ENCODE results near the gene DDX24. TPM values are rescaled to one million over a fixed set of nuclear protein-coding genes. Genes with fewer than 3 reads are reported as not detected.

The DDX24 gene
- total and polyA plus RNA-seq, 4 donors = 142 to 263 (median 251) TPM

DNA sequence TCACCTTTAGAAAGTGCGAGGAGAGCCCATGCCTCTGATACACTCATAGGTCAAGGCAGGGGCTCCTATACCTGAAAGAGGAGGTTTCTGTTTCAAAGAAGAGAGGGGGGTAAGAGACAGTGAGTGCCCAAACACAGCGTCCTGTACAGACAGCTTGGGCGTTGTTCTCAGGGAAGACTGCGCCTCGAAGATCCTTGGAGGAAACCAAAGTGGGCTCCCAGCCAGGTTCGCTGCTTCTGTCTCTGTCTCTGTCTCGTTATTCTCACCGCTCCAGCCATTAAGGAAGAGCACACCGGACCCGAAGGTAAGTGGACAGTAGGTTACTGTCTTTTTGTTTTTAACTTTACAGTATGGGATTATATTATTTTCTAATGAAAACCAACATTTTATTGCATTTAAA is 23.7 kb upstream of the DDX24 start:
- 58% methylated on average over 4 of the region's 10 CpGs for WGBS (ENCODE audit: insufficient coverage)
- Histone ChIP-seq H3K4me3 (ENCODE audit: low read depth, low read length) (no peak overlapping the region), H3K36me3 (ENCODE audit: control insufficient read depth, insufficient read depth, low read length) (peaks cover 18% of the 10 kb centered on the region), H3K27me3 (ENCODE audit: control insufficient read depth, insufficient read depth, low read length) (no peaks in the 10 kb centered on the region), H3K4me1 (ENCODE audit: control insufficient read depth, insufficient read depth, low read length) (peaks cover 34% of the 10 kb centered on the region), H3K9me3 (ENCODE audit: control insufficient read depth, insufficient read depth, low read length) (no peaks in the 10 kb centered on the region), H3K27ac (ENCODE audit: low read depth, low read length) (no peak overlapping the region)
- DNase-seq (ENCODE audit: low read depth in 4 of 6, low spot score in 6 of 6) = no peak

DNA sequence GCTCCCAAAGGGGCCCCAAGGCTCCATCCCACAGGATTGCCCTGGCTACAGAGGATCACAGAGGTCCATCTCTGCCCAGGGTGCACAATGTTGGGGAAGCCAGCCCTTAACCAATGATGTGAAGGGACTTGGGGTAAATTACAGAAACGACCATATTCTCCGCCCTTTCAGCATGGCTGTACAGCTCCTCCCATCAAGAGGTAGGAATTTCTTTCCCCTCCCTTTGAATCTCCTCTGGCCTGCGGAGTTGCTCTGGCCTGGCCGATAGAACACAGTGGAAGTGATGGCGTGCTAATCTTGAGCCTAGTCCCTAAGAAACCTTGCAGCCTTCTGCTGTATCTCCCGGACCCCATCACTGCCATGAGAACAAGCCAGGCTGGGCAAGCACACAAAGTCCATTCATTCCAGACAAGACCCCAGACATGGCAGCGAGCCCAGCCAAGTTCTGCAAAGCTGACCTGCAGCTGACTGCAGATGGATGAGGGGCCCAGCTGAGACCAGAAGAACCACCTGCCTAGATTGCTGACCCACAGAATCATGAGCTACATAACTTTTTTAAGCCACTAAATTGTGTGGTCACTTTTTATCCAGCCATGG is 22.6 kb upstream of the DDX24 start:
- WGBS (ENCODE audit: insufficient coverage) = 56% methylated on average over 4 of the region's 7 CpGs
- H3K36me3 ChIP-seq (ENCODE audit: control insufficient read depth, insufficient read depth, low read length) = peaks cover 23% of the 10 kb centered on the region
- peak in 4 of 6 donors; percentile 68 to 88 (median 78) for DNase-seq (ENCODE audit: low read depth in 4 of 6, low spot score in 6 of 6)
- no peaks in the 10 kb centered on the region for H3K27me3 ChIP-seq (ENCODE audit: control insufficient read depth, insufficient read depth, low read length)
- H3K9me3 ChIP-seq (ENCODE audit: control insufficient read depth, insufficient read depth, low read length) = no peaks in the 10 kb centered on the region
- no peak overlapping the region for H3K4me3 ChIP-seq (ENCODE audit: low read depth, low read length)
- H3K27ac ChIP-seq (ENCODE audit: low read depth, low read length) = peak overlapping the region; percentile 71
- peaks cover 30% of the 10 kb centered on the region for H3K4me1 ChIP-seq (ENCODE audit: control insufficient read depth, insufficient read depth, low read length)

DNA sequence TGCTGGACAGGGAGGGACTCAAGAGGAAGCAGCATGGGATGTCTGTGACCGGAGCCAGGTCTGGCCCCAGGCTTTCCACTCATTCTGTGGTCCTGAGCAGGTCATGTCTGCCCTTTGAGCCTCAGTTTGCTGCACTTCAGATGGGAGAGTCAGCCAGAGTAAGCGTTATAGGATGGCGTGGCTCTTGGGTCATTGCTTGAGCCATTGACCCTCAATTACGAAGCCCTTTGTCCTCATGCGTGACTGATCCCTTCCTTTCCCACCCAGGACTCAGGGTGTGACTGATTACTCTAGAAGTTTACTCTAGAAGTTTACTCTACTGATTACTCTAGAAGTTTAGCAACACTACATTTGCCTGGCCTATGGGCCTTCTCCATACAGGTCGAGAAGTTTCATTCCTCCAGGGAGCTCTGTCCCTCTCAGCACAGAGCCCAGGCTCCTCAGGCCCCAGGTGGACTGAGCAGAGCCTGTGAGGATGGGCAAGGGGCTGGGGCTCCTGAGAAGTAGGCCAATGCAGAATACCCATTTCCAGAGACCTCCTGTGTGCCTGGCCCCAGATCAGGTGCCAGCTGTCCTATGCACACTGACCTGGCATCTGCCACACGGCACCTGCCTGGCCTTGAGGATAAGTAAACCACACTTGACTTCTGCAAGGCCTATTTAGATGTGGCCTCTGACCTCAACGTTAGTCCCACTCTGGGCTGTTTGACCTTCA is 21.9 kb upstream of the DDX24 start:
- Histone ChIP-seq H3K36me3 (ENCODE audit: control insufficient read depth, insufficient read depth, low read length) (peaks cover 28% of the 10 kb centered on the region), H3K4me3 (ENCODE audit: low read depth, low read length) (no peak overlapping the region), H3K9me3 (ENCODE audit: control insufficient read depth, insufficient read depth, low read length) (no peaks in the 10 kb centered on the region), H3K27ac (ENCODE audit: low read depth, low read length) (peak overlapping the region; percentile 71), H3K27me3 (ENCODE audit: control insufficient read depth, insufficient read depth, low read length) (no peaks in the 10 kb centered on the region), H3K4me1 (ENCODE audit: control insufficient read depth, insufficient read depth, low read length) (peaks cover 30% of the 10 kb centered on the region)
- no peak for DNase-seq (ENCODE audit: low read depth in 4 of 6, low spot score in 6 of 6)
- WGBS (ENCODE audit: insufficient coverage) = 78% methylated on average over 8 of the region's 8 CpGs

GRCh38 chr14:94101748-94102147 is 20.7 kb upstream of the DDX24 start:
- DNase-seq (ENCODE audit: low read depth in 4 of 6, low spot score in 6 of 6) = no peak
- H3K4me3 ChIP-seq (ENCODE audit: low read depth, low read length) = no peak overlapping the region
- peaks cover 30% of the 10 kb centered on the region for H3K4me1 ChIP-seq (ENCODE audit: control insufficient read depth, insufficient read depth, low read length)
- peaks cover 33% of the 10 kb centered on the region for H3K36me3 ChIP-seq (ENCODE audit: control insufficient read depth, insufficient read depth, low read length)
- WGBS (ENCODE audit: insufficient coverage) = 65% methylated on average over 7 of the region's 10 CpGs
- no peak overlapping the region for H3K27ac ChIP-seq (ENCODE audit: low read depth, low read length)
- no peaks in the 10 kb centered on the region for H3K9me3 ChIP-seq (ENCODE audit: control insufficient read depth, insufficient read depth, low read length)
- no peaks in the 10 kb centered on the region for H3K27me3 ChIP-seq (ENCODE audit: control insufficient read depth, insufficient read depth, low read length)

DNA sequence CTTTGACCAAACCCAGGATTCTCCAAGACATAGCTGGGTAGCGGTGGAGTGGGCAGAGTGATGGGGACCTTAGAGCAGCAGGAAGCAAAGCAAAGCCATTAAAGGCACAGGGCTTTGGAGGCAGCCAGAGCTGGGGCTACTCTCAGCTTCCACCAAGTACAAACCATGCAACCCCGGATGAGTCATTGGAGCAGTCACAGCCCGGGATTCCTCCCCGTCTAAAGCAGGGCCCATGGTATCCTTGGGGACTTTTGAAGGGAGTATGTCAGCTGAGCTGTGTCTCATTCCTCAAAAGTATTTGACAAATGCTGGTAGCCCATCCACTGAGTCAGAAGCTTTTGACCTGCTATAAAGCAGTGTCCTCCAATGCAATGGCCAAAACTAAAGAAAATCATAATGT is 19.8 kb upstream of the DDX24 start:
- Histone ChIP-seq H3K4me3 (ENCODE audit: low read depth, low read length) (no peak overlapping the region), H3K4me1 (ENCODE audit: control insufficient read depth, insufficient read depth, low read length) (peaks cover 30% of the 10 kb centered on the region), H3K27ac (ENCODE audit: low read depth, low read length) (no peak overlapping the region), H3K27me3 (ENCODE audit: control insufficient read depth, insufficient read depth, low read length) (no peaks in the 10 kb centered on the region), H3K36me3 (ENCODE audit: control insufficient read depth, insufficient read depth, low read length) (peaks cover 33% of the 10 kb centered on the region), H3K9me3 (ENCODE audit: control insufficient read depth, insufficient read depth, low read length) (no peaks in the 10 kb centered on the region)
- no peak for DNase-seq (ENCODE audit: low read depth in 4 of 6, low spot score in 6 of 6)
- 53% methylated on average over 3 of the region's 4 CpGs for WGBS (ENCODE audit: insufficient coverage)

DNA sequence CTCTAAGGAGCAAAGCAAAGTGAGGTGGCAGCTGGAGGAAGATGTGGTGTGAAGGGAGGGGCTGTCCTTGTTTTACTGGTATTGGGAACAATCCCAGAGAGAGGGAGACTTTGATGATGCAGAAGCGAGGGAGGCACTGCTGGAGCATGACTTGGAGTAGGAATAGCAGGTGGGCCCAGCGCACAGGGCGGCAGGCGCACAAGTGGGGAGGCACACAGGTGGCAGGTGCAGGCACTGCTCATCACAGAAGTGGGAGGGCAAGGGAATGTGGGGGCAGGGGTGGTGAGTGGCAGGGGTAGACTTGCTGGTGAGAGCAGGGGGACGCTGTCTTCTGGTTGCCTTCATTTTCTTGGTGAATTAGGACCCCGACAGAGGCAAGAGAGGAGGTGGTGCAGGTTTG is 18.0 kb upstream of the DDX24 start:
- 63% methylated on average over 6 of the region's 6 CpGs for WGBS (ENCODE audit: insufficient coverage)
- peaks cover 33% of the 10 kb centered on the region for H3K36me3 ChIP-seq (ENCODE audit: control insufficient read depth, insufficient read depth, low read length)
- no peaks in the 10 kb centered on the region for H3K27me3 ChIP-seq (ENCODE audit: control insufficient read depth, insufficient read depth, low read length)
- no peak for DNase-seq (ENCODE audit: low read depth in 4 of 6, low spot score in 6 of 6)
- H3K4me3 ChIP-seq (ENCODE audit: low read depth, low read length) = no peak overlapping the region
- H3K27ac ChIP-seq (ENCODE audit: low read depth, low read length) = no peak overlapping the region
- peaks cover 26% of the 10 kb centered on the region for H3K4me1 ChIP-seq (ENCODE audit: control insufficient read depth, insufficient read depth, low read length)
- H3K9me3 ChIP-seq (ENCODE audit: control insufficient read depth, insufficient read depth, low read length) = no peaks in the 10 kb centered on the region

DNA sequence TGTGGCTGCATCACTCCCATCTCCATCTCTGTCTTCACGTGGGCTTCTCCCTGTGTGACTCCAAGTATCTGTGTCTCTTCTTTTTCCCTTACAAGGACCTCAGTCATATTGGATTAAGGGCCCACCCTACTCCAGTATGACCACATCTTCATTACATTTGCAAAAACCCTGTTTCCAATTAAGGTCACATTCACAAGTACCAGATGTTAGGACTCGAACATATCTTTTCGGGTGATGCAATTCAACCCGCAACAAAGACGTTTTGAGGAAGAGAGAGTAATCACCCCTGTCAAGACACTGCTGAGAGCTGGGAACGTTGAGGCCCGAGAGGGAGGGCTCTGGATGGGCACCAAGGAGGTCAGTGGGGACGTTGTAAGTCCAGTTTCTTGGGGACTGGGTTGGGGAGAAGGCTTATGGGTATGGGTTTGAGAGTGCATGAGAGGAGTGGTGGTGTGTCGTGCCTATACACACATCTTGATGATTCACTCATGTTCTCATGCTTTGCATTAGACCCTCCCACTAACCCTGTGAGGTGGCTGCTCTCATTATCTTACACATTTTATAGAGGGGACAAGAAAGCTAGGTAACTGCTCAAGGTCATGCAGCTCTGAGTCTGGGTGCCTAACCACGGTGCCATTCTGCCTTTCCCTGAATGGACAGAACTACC is 17.5 kb upstream of the DDX24 start:
- Histone ChIP-seq H3K9me3 (ENCODE audit: control insufficient read depth, insufficient read depth, low read length) (no peaks in the 10 kb centered on the region), H3K36me3 (ENCODE audit: control insufficient read depth, insufficient read depth, low read length) (peaks cover 33% of the 10 kb centered on the region), H3K4me1 (ENCODE audit: control insufficient read depth, insufficient read depth, low read length) (peaks cover 21% of the 10 kb centered on the region), H3K4me3 (ENCODE audit: low read depth, low read length) (no peak overlapping the region), H3K27ac (ENCODE audit: low read depth, low read length) (no peak overlapping the region), H3K27me3 (ENCODE audit: control insufficient read depth, insufficient read depth, low read length) (no peaks in the 10 kb centered on the region)
- WGBS (ENCODE audit: insufficient coverage) = 67% methylated on average over 9 of the region's 10 CpGs
- DNase-seq (ENCODE audit: low read depth in 4 of 6, low spot score in 6 of 6) = no peak

DNA sequence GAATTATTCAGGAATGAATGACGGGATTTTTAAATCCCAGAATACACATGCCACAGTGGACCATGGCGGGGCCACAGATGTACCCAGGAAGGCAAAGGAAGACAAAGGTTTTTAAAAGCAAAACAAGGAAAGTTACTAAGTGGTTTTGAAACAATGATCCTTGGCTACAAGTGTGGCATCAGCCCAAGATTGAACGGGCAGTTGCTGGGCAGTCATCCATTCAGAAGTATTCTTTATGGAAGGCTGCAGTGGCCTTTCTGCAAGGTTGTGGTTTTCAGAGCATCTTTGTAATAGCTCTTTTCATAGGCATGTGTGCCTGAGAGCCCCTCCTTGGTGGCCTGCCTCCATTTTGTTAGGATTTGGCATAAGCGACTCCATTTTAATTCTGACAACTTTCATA is 16.1 kb upstream of the DDX24 start:
- Histone ChIP-seq H3K27ac (ENCODE audit: low read depth, low read length) (no peak overlapping the region), H3K4me3 (ENCODE audit: low read depth, low read length) (no peak overlapping the region), H3K4me1 (ENCODE audit: control insufficient read depth, insufficient read depth, low read length) (peaks cover 7% of the 10 kb centered on the region), H3K9me3 (ENCODE audit: control insufficient read depth, insufficient read depth, low read length) (no peaks in the 10 kb centered on the region), H3K27me3 (ENCODE audit: control insufficient read depth, insufficient read depth, low read length) (no peaks in the 10 kb centered on the region), H3K36me3 (ENCODE audit: control insufficient read depth, insufficient read depth, low read length) (peaks cover 30% of the 10 kb centered on the region)
- DNase-seq (ENCODE audit: low read depth in 4 of 6, low spot score in 6 of 6) = no peak
- WGBS (ENCODE audit: insufficient coverage) = 59% methylated on average over 2 of the region's 4 CpGs

DNA sequence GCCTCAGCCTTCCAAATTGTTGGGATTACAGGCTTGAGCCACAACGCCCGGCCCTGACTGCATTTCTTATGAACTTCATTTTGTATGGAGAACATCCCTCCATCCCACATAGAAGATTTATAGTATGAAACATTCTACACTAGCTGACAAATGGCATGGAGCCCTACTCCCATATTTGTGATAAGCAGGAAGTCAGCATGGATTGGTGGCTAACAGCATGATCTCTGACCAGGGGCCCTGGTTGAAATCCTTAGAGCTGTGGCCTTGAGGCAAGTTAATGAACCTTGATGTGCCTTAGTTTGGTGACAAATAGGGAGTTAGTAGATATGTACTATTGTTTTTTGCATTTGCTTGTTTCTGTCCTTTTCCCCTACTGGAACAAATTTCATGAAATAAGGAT is 12.4 kb upstream of the DDX24 start:
- H3K4me1 ChIP-seq (ENCODE audit: control insufficient read depth, insufficient read depth, low read length) = no peaks in the 10 kb centered on the region
- peaks cover 8% of the 10 kb centered on the region for H3K36me3 ChIP-seq (ENCODE audit: control insufficient read depth, insufficient read depth, low read length)
- H3K9me3 ChIP-seq (ENCODE audit: control insufficient read depth, insufficient read depth, low read length) = no peaks in the 10 kb centered on the region
- DNase-seq (ENCODE audit: low read depth in 4 of 6, low spot score in 6 of 6) = no peak
- H3K27ac ChIP-seq (ENCODE audit: low read depth, low read length) = no peak overlapping the region
- H3K27me3 ChIP-seq (ENCODE audit: control insufficient read depth, insufficient read depth, low read length) = no peaks in the 10 kb centered on the region
- WGBS (ENCODE audit: insufficient coverage) = no CpG with 5 or more reads among the region's 2 CpGs
- H3K4me3 ChIP-seq (ENCODE audit: low read depth, low read length) = no peak overlapping the region

DNA sequence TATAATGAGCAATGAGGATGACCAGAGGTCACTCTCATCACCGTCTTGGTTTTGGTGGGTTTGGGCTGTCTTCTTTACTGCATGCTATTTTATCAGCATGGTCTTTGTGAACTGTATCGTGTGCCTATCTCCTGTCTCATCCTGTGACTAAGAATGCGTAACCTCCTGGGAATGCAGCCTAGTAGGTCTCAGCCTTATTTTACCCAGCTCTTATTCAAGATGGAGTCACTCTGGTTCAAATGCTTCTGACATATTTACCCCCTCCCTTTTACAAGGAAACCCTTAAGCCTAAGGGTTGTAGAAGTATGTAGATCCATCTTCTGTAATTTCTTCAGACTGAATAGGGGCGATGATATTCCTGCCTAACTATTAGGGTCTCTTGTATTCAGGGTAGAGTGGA is 8.5 kb upstream of the DDX24 start:
- no peaks in the 10 kb centered on the region for H3K27me3 ChIP-seq (ENCODE audit: control insufficient read depth, insufficient read depth, low read length)
- DNase-seq (ENCODE audit: low read depth in 4 of 6, low spot score in 6 of 6) = no peak
- WGBS (ENCODE audit: insufficient coverage) = 100% methylated on average over 2 of the region's 4 CpGs
- no peak overlapping the region for H3K27ac ChIP-seq (ENCODE audit: low read depth, low read length)
- H3K9me3 ChIP-seq (ENCODE audit: control insufficient read depth, insufficient read depth, low read length) = no peaks in the 10 kb centered on the region
- H3K36me3 ChIP-seq (ENCODE audit: control insufficient read depth, insufficient read depth, low read length) = no peaks in the 10 kb centered on the region
- no peak overlapping the region for H3K4me3 ChIP-seq (ENCODE audit: low read depth, low read length)
- no peaks in the 10 kb centered on the region for H3K4me1 ChIP-seq (ENCODE audit: control insufficient read depth, insufficient read depth, low read length)

All from spinal cord (tissue), 10 donors.